Upper lobe of right lung (tissue), 1 donor: ENCODE measurements around the gene DOCK11. TPM values are rescaled to one million over a fixed set of nuclear protein-coding genes. Genes with fewer than 3 reads are reported as not detected.

Experiments
- ATAC-seq: fragments of 200-7000 bp; cut with Tn5 transposase; one replicate; pipeline ENCODE4 v1.9.1; 2020; ENCODE audit warnings: mild to moderate bottlenecking, moderate library complexity
- DNase-seq: peaks from one replicate; pipeline ENCODE4 v3.0.0-alpha.2; 2020
- H3K27ac ChIP-seq: fragments of 200-600 bp; one replicate; pipeline ENCODE4 v1.8.0; 2022
- H3K27me3 ChIP-seq: fragments of 200-600 bp; one replicate; pipeline ENCODE4 v1.8.0; 2022; ENCODE audit warnings: mild to moderate bottlenecking
- H3K36me3 ChIP-seq: fragments of 200-600 bp; one replicate; pipeline ENCODE4 v1.8.0; 2022
- H3K4me1 ChIP-seq: fragments of 200-600 bp; one replicate; pipeline ENCODE4 v1.8.0; 2022
- H3K4me3 ChIP-seq: fragments of 200-600 bp; one replicate; pipeline ENCODE4 v1.8.0; 2022; ENCODE audit warnings: mild to moderate bottlenecking
- H3K9me3 ChIP-seq: fragments of 200-600 bp; one replicate; pipeline ENCODE4 v1.8.0; 2022
- CTCF ChIP-seq: fragments of 200-600 bp; IDR thresholded peaks from one replicate; pipeline ENCODE4 v1.8.0; 2022; ENCODE audit warnings: antibody characterized with exemption
- intact Hi-C: fragments of 100-400 bp; cut with DNase I; formaldehyde crosslinking; loops from one replicate; pipeline ENCODE4 v1.11.0; 2022
- total RNA-seq: library from RNA; stranded (reverse); fragmentation: NEBNext Ultra II Directional; extraction: Animal tissue kit (Norgen Biotek cat#: 25700); gene quantifications from one replicate; pipeline ENCODE4 v1.2.1, GENCODE V29; 2021
- donor health status: DM: no; HTN: yes; CAD: no; lungs with severe emphysema.

The DOCK11 gene
- total RNA-seq, 1 donor from 2014 or later, result 55.0 TPM

GRCh38 chrX:118508635-118509034, 13.0 kb downstream of the DOCK11 start:
- intact Hi-C loops, result no loop called here
- no peaks in the 10 kb centered on the region for H3K9me3 ChIP-seq
- no peaks in the 10 kb centered on the region for H3K27me3 ChIP-seq
- H3K4me1 ChIP-seq, result no peaks in the 10 kb centered on the region
- H3K27ac ChIP-seq, result no peak overlapping the region
- H3K4me3 ChIP-seq, result no peak overlapping the region
- no peaks in the 10 kb centered on the region for H3K36me3 ChIP-seq
- no peak for ATAC-seq
- no peak for TF ChIP-seq CTCF
- DNase-seq, result no peak

GRCh38 chrX:118510111-118510510, 14.5 kb downstream of the DOCK11 start:
- no peak for TF ChIP-seq CTCF
- no peak overlapping the region for H3K27ac ChIP-seq
- ATAC-seq (no peak), DNase-seq (no peak)
- no peak overlapping the region for H3K4me3 ChIP-seq
- no peaks in the 10 kb centered on the region for H3K27me3 ChIP-seq
- no peaks in the 10 kb centered on the region for H3K4me1 ChIP-seq
- intact Hi-C loops, result no loop called here
- H3K36me3 ChIP-seq, result no peaks in the 10 kb centered on the region
- H3K9me3 ChIP-seq, result no peaks in the 10 kb centered on the region

- no peaks in the 10 kb centered on the region for H3K27me3 ChIP-seq
- DNase-seq, result no peak
- no peak overlapping the region for H3K27ac ChIP-seq
- H3K4me3 ChIP-seq, result no peak overlapping the region
- no peak for TF ChIP-seq CTCF
- intact Hi-C loops, result no loop called here
- ATAC-seq, result peak; percentile 23
- H3K36me3 ChIP-seq, result no peaks in the 10 kb centered on the region
- H3K9me3 ChIP-seq, result no peaks in the 10 kb centered on the region
- H3K4me1 ChIP-seq, result no peaks in the 10 kb centered on the region
These were observed 17.7 kb downstream of the DOCK11 start for GRCh38 chrX:118513120-118513898.

GRCh38 chrX:118519411-118520215, 24.0 kb downstream of the DOCK11 start:
- H3K27ac ChIP-seq, result no peak overlapping the region
- intact Hi-C loops, result no loop called here
- H3K4me3 ChIP-seq, result no peak overlapping the region
- ATAC-seq (no peak), DNase-seq (no peak)
- no peaks in the 10 kb centered on the region for H3K27me3 ChIP-seq
- no peak for TF ChIP-seq CTCF
- no peaks in the 10 kb centered on the region for H3K36me3 ChIP-seq
- H3K9me3 ChIP-seq, result no peaks in the 10 kb centered on the region
- peaks cover 4% of the 10 kb centered on the region for H3K4me1 ChIP-seq

- ATAC-seq (no peak), DNase-seq (no peak)
- Histone ChIP-seq H3K36me3 (no peaks in the 10 kb centered on the region), H3K27ac (peak overlapping the region; percentile 11), H3K27me3 (no peaks in the 10 kb centered on the region), H3K4me3 (no peak overlapping the region), H3K4me1 (peaks cover 4% of the 10 kb centered on the region), H3K9me3 (no peaks in the 10 kb centered on the region)
- TF ChIP-seq CTCF, result no peak
- intact Hi-C loops, result no loop called here
These were observed 24.9 kb downstream of the DOCK11 start for GRCh38 chrX:118520216-118521206.
